MM.1S (cell line): Measurements from ENCODE around the gene CCDC38.

Source experiments
- CTCF ChIP-seq: fragments of 300-600 bp; sonication (generic); IDR thresholded peaks from 2 replicates; pipeline ENCODE4 v1.5.1; 2016; ENCODE audit warnings: antibody characterized with exemption, low read length, mixed read lengths
- EZH2phosphoT487 ChIP-seq: fragments of 300-600 bp; sonication (generic); IDR thresholded peaks from 2 replicates; pipeline ENCODE4 v1.6.1; 2018; ENCODE audit warnings: antibody characterized with exemption, low read length

GRCh38 chr12:95909871-95910270, 32.5 kb downstream of the CCDC38 start:
- TF ChIP-seq CTCF = no peak
- TF ChIP-seq EZH2phosphoT487 = no peak
